Fibroblast of villous mesenchyme (primary cell): ENCODE results near the gene LMOD1. TPM values are rescaled to one million over a fixed set of nuclear protein-coding genes. Genes with fewer than 3 reads are reported as not detected.
"Not testable (repeated sequence)": the region's sequence is repeated elsewhere in the genome, so short reads cannot be mapped to it uniquely, and the experiment has no call there.

Experiments
- DNase-seq: peaks from one replicate; pipeline ENCODE4 v3.0.0-alpha.2; 2010; ENCODE audit warnings: low read depth
- H3K4me3 ChIP-seq: 2 replicates; pipeline ENCODE4 v1.5.1; 2011; ENCODE audit warnings: low read depth, mild to moderate bottlenecking, low read length
- CTCF ChIP-seq: IDR thresholded peaks from 2 replicates; pipeline ENCODE4 v1.5.1; 2012; ENCODE audit warnings: low read depth, mild to moderate bottlenecking, low read length; ENCODE audit not compliant: insufficient read depth
- total RNA-seq: library from RNA; depleted of rRNA; stranded (reverse); fragments of >200 nt; gene quantifications from 2 replicates; pipeline ENCODE4 v1.2.3, GENCODE V29; 2012

LMOD1 gene
- total RNA-seq, 1 donor: 50.1 TPM

- no peak for TF ChIP-seq CTCF
- no peak overlapping the region for H3K4me3 ChIP-seq
- no peak for DNase-seq
These were observed 40.0 kb downstream of the LMOD1 start for GRCh38 chr1:201906336-201906735.

DNA sequence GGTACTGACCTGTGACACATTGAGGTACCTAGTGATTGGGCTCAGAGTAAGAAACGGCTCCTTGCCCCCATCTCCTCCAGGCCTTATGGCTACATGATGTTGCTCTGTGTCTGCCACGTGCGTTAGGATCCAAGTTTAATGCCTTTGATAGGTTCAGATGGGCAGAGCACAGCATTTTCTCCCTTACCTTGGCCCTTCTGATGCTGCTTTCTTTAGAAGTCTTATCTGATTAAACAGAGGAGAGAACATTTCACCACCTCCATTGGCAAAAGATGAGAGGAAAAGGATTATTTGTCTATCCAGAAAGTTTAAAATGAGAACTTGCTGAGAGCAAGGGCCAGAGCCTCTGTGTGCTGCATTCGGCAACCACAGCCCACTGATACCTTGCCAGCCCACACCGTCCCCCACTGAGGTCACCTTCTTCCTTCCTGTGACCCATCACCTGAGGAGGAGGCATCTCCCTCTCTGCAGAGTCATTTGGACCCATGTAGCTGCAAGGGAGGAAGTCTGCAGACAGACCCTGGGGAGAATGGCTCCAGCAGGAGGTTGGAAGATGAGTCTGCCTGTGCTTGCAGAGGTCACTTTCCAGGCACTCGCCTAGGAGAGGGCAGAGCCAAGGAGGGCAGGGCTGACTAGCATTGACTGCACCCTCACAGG, 41.0 kb downstream of the LMOD1 start:
- TF ChIP-seq CTCF: no peak
- H3K4me3 ChIP-seq: no peak overlapping the region
- DNase-seq: no peak

- peak; percentile 86 for DNase-seq
These were observed 41.8 kb downstream of the LMOD1 start for GRCh38 chr1:201904579-201904978.

DNA sequence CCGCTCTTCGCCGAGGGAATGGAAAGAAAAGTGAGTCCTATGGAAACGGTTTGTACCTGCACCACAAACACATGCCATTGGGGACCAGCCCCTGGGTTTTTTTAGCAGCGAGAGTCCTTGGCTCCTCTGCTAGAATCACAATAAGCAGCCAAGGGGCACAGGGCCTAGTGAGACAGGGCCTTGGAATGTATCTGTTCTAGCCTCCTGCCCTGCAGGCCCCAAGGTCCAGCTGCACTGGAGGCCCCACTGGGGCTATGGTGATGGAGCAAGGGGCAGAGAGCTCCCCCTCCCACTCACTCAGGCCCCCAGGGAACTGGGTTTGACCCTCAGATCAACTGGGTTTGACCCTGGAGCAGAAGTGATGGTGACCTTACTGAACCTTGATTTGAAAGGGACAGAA, 43.2 kb downstream of the LMOD1 start:
- TF ChIP-seq CTCF: no peak
- H3K4me3 ChIP-seq: no peak overlapping the region
- no peak for DNase-seq

More at GRCh38 chr1:201904579-201904978, 41.8 kb downstream of the LMOD1 start:
- H3K4me3 ChIP-seq: no peak overlapping the region
- no peak for TF ChIP-seq CTCF

DNA sequence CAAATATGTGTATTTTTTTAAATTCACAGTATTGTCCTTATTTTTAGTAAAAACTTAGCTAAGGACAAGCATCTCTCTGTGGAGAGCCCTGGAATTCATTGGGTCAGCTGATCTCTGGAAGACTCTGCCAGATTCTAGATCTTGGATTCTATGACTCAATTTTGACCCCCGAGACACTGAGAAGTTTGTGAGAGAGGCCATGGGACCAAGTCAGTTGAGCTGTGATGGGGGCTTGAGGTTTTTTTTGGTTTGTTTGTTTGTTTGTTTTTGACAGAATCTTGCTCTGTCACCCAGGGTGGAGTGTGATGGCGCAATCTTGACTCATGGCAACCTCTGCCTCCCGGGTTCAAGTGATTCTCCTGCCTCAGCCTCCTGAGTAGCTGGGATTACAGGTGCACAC, 44.1 kb downstream of the LMOD1 start:
- peak; percentile 36 for DNase-seq
- H3K4me3 ChIP-seq: no peak overlapping the region
- TF ChIP-seq CTCF: no peak

DNA sequence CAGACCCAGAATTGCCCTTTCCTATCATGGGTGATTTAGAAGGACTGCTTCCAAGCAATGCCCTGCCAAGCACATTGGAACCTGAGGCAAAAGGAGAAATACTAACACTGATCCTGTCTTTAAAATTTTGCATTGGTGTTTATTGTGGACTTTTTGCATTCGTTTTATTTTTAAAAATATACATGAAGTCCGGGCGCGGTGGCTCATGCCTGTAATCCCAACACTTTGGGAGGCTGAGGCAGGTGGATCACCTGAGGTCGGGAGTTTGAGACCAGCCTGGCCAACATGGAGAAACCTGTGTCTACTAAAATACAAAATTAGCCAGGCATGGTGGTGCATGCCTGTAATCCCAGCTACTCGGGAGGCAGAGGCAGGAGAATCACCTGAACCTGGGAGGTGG, 45.3 kb downstream of the LMOD1 start:
- not testable (repeated sequence) for DNase-seq

DNA sequence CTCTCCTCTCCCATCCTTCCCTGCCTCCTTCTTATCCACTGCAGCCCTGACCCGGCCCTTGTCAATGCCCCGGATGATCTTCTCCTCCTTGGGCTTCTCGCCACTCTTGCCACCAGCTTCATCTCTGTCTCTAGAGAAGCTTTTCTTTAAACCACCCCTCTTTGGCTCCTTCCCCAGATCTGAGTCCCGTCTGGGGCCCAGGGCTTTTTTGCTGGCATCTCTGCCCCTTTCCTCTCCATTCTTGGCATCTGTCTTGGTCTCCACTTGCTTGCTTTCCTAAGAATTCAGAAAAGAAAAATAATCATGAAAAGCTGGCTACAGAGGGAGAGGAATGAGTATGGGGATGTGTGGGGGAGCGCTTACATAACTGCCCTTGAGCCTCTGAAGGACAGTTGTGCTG, 45.9 kb downstream of the LMOD1 start:
- no peak for TF ChIP-seq CTCF
- DNase-seq: no peak

More for the DNA sequence above, 45.3 kb downstream of the LMOD1 start:
- not testable (repeated sequence) for H3K4me3 ChIP-seq

More for the DNA sequence above, 45.9 kb downstream of the LMOD1 start:
- no peak overlapping the region for H3K4me3 ChIP-seq
